Natural killer cell (primary cell): ENCODE measurements around the gene ECE1. TPM values are rescaled to one million over a fixed set of nuclear protein-coding genes. Genes with fewer than 3 reads are reported as not detected.
A peak's percentile ranks its signal among the peaks of the same experiment; 100 is the strongest.

Experiments used
- ATAC-seq, 3 donors: fragments of 150-1000 bp in 2 of 3; fragments of 200-7000 bp in 1 of 3; cut with Tn5 transposase; 1 replicate in 1 of 3; 2 replicates in 2 of 3; pipeline ENCODE4 v1.10.0; 2021; ENCODE audit warnings: mild to moderate bottlenecking in 2 of 3, moderate library complexity in 2 of 3
- DNase-seq, 2 donors: peaks; one replicate each; pipeline versions ENCODE4 v3.0.0 to v3.0.0-alpha.2; 2013 to 2021; ENCODE audit warnings: mixed read lengths in 1 of 2
- H3K27ac ChIP-seq: one replicate; pipeline ENCODE4 v1.5.1; 2013; ENCODE audit warnings: mild to moderate bottlenecking, low read length
- H3K27me3 ChIP-seq: one replicate; pipeline ENCODE4 v1.6.1; 2013; ENCODE audit warnings: low read length; ENCODE audit not compliant: control insufficient read depth, insufficient read depth
- H3K36me3 ChIP-seq: one replicate; pipeline ENCODE4 v1.6.1; 2013; ENCODE audit warnings: low read length; ENCODE audit not compliant: control insufficient read depth, insufficient read depth
- H3K4me1 ChIP-seq: one replicate; pipeline ENCODE4 v1.6.1; 2013; ENCODE audit warnings: low read length; ENCODE audit not compliant: control insufficient read depth, insufficient read depth
- H3K4me3 ChIP-seq: one replicate; pipeline ENCODE4 v1.5.1; 2013; ENCODE audit warnings: low read length
- H3K9me3 ChIP-seq: one replicate; pipeline ENCODE4 v1.6.1; 2013; ENCODE audit warnings: low read length; ENCODE audit not compliant: control insufficient read depth, insufficient read depth
- H3K27ac Mint-ChIP-seq, 2 donors: one replicate each; pipeline ENCODE4 v1.8.0; 2022; ENCODE audit warnings: mild to moderate bottlenecking in 2 of 2, mixed read lengths in 2 of 2, moderate library complexity in 1 of 2
- H3K27me3 Mint-ChIP-seq, 2 donors: one replicate each; pipeline ENCODE4 v1.8.0; 2022; ENCODE audit warnings: low read depth in 2 of 2, mixed read lengths in 2 of 2
- H3K36me3 Mint-ChIP-seq: one replicate; pipeline ENCODE4 v1.8.0; 2022; ENCODE audit warnings: mixed read lengths
- H3K4me1 Mint-ChIP-seq, 2 donors: one replicate each; pipeline ENCODE4 v1.8.0; 2022; ENCODE audit warnings: mixed read lengths in 2 of 2
- H3K4me3 Mint-ChIP-seq: one replicate; pipeline ENCODE4 v1.8.0; 2022; ENCODE audit warnings: mild to moderate bottlenecking, moderate library complexity, mixed read lengths
- H3K9me3 Mint-ChIP-seq, 2 donors: one replicate each; pipeline ENCODE4 v1.8.0; 2022; ENCODE audit warnings: mixed read lengths in 2 of 2
- CTCF ChIP-seq: fragments of 200-600 bp; IDR thresholded peaks from one replicate; pipeline ENCODE4 v1.8.0; 2022; ENCODE audit warnings: antibody characterized with exemption
- WGBS: methylation state at CpG from one replicate; pipeline ENCODE4 v1.1.7; 2013; ENCODE audit warnings: missing lambda C conversion rate; ENCODE audit not compliant: insufficient coverage; 5-methylcytosine and 5-hydroxymethylcytosine counted together
- intact Hi-C: fragments of 100-400 bp; cut with micrococcal nuclease; formaldehyde crosslinking; loops from one replicate; pipeline ENCODE4 v1.14.2; 2022
- total RNA-seq, 4 donors: library from RNA; stranded (reverse); fragments of 120-200 nt in 1 of 4; gene quantifications; one replicate each; pipeline versions ENCODE4 v1.2.3 to v1.2.4, GENCODE V29; 2013 to 2022

ECE1 gene
- total RNA-seq, 3 donors from 2014 or later (not counting 1 experiment from before 2014, with no cell fraction given), result 47.2 to 70.1 (median 50.7) TPM

- no peaks in the 10 kb centered on the region for H3K9me3 ChIP-seq
- H3K4me1 ChIP-seq, result peaks cover 7% of the 10 kb centered on the region
- Mint-ChIP-seq H3K36me3 (peaks cover 5% of the 10 kb centered on the region), H3K9me3 (no peaks in the 10 kb centered on the region), H3K4me3 (no peak overlapping the region), H3K27ac (no peak overlapping the region), H3K4me1 (peaks cover 4 to 8% of the 10 kb centered on the region in 2 donors), H3K27me3 (no peaks in the 10 kb centered on the region)
- WGBS, result 88% methylated on average over 4 of the region's 4 CpGs
- H3K36me3 ChIP-seq, result peaks cover 30% of the 10 kb centered on the region
- no peaks in the 10 kb centered on the region for H3K27me3 ChIP-seq
- no peak for TF ChIP-seq CTCF
- no peak for ATAC-seq
- H3K4me3 ChIP-seq, result no peak overlapping the region
- H3K27ac ChIP-seq, result no peak overlapping the region
- intact Hi-C loops, result loop anchor here (10.0 kb wide), 1 partner anchor 403 kb away; no protein-coding TSS in a partner anchor
- no peak for DNase-seq
These were observed 38.3 kb downstream of the ECE1 start for GRCh38 chr1:21251773-21252471.

- H3K36me3 ChIP-seq, result peaks cover 25% of the 10 kb centered on the region
- intact Hi-C loops, result loop anchor here (10.0 kb wide), 1 partner anchor 405 kb away; no protein-coding TSS in a partner anchor
- H3K4me3 ChIP-seq, result no peak overlapping the region
- no peaks in the 10 kb centered on the region for H3K4me1 ChIP-seq
- no peak overlapping the region for H3K27ac Mint-ChIP-seq
- no peak overlapping the region for H3K27ac ChIP-seq
- no peaks in the 10 kb centered on the region for H3K27me3 Mint-ChIP-seq
- DNase-seq, result no peak
- H3K4me3 Mint-ChIP-seq, result no peak overlapping the region
- H3K9me3 ChIP-seq, result no peaks in the 10 kb centered on the region
- peaks cover 0 to 2% of the 10 kb centered on the region in 2 donors for H3K4me1 Mint-ChIP-seq
- 95% methylated on average over 9 of the region's 9 CpGs for WGBS
- H3K27me3 ChIP-seq, result no peaks in the 10 kb centered on the region
- TF ChIP-seq CTCF, result no peak
- no peaks in the 10 kb centered on the region for H3K9me3 Mint-ChIP-seq
- H3K36me3 Mint-ChIP-seq, result no peaks in the 10 kb centered on the region
- ATAC-seq, result no peak
These were observed 40.2 kb downstream of the ECE1 start for GRCh38 chr1:21249940-21250493.

- no peak for DNase-seq
- no peaks in the 10 kb centered on the region for H3K9me3 Mint-ChIP-seq
- Histone ChIP-seq H3K4me3 (no peak overlapping the region), H3K4me1 (no peaks in the 10 kb centered on the region), H3K36me3 (peaks cover 43% of the 10 kb centered on the region), H3K27me3 (no peaks in the 10 kb centered on the region), H3K9me3 (no peaks in the 10 kb centered on the region), H3K27ac (no peak overlapping the region)
- no peaks in the 10 kb centered on the region for H3K27me3 Mint-ChIP-seq
- H3K27ac Mint-ChIP-seq, result peak overlapping the region in 1 of 2 donors; percentile 20
- TF ChIP-seq CTCF, result no peak
- whole genome bisulfite sequencing, result 93% methylated on average over 13 of the region's 14 CpGs
- no peaks in the 10 kb centered on the region for H3K4me1 Mint-ChIP-seq
- intact Hi-C loops, result no loop called here
- H3K36me3 Mint-ChIP-seq, result no peaks in the 10 kb centered on the region
- H3K4me3 Mint-ChIP-seq, result no peak overlapping the region
- no peak for ATAC-seq
These were observed 42.2 kb downstream of the ECE1 start for GRCh38 chr1:21247892-21248715.
